Endothelial cell (in vitro differentiated cells): ENCODE data around the gene NRXN3. TPM values are rescaled to one million over a fixed set of nuclear protein-coding genes. Genes with fewer than 3 reads are reported as not detected.

Source experiments
- DNase-seq: peaks from one replicate; pipeline ENCODE4 v3.0.0; 2021; ENCODE audit warnings: low spot score
- H3K27ac Mint-ChIP-seq: one replicate; pipeline ENCODE4 v1.8.0; 2021; ENCODE audit warnings: mixed read lengths, inconsistent platforms; ENCODE audit not compliant: unreplicated experiment
- H3K27me3 Mint-ChIP-seq: one replicate; pipeline ENCODE4 v1.8.0; 2021; ENCODE audit warnings: mild to moderate bottlenecking, moderate library complexity, mixed read lengths, inconsistent platforms; ENCODE audit not compliant: unreplicated experiment
- H3K36me3 Mint-ChIP-seq: one replicate; pipeline ENCODE4 v1.8.0; 2021; ENCODE audit warnings: mild to moderate bottlenecking, low read depth, mixed read lengths, inconsistent platforms; ENCODE audit not compliant: unreplicated experiment
- H3K4me1 Mint-ChIP-seq: one replicate; pipeline ENCODE4 v1.8.0; 2021; ENCODE audit warnings: mild to moderate bottlenecking, mixed read lengths, inconsistent platforms; ENCODE audit not compliant: unreplicated experiment
- H3K4me3 Mint-ChIP-seq: one replicate; pipeline ENCODE4 v1.8.0; 2021; ENCODE audit warnings: mild to moderate bottlenecking, mixed read lengths, inconsistent platforms; ENCODE audit not compliant: unreplicated experiment
- H3K9me3 Mint-ChIP-seq: one replicate; pipeline ENCODE4 v1.8.0; 2021; ENCODE audit warnings: mixed read lengths, inconsistent platforms; ENCODE audit not compliant: unreplicated experiment
- CTCF ChIP-seq: fragments of 200-600 bp; sonication (generic); IDR thresholded peaks from one replicate; pipeline ENCODE4 v1.5.0; 2021; ENCODE audit warnings: antibody characterized with exemption; ENCODE audit not compliant: unreplicated experiment
- total RNA-seq: library from RNA; stranded (reverse); fragmentation: NEBNext Ultra II Directional; extraction: Animal tissue kit (Norgen Biotek cat#: 25700); gene quantifications from one replicate; pipeline ENCODE4 v1.2.1, GENCODE V29; 2021; ENCODE audit not compliant: unreplicated experiment

The NRXN3 gene
- total RNA-seq, 1 donor from 2014 or later, result 2.3 TPM

DNA sequence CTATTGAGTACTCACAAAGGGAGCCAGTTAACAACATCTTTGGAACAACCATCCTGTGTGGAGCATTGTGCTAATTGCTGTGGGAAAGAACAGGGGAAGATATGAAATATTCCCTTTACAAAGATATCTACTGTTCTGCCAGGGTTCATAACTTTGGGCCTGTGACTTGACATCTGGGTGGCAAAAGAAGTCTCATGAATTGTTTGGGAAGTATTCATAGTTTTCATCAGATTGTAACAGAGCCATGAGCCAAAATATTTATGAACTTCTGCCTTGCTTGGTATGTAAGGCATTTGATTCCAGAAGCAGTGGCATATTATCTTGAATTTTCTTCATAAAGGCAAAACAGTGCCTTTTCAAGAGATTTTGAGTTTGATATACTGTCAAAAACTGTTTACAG is 1224.9 kb downstream of the NRXN3 start:
- H3K27ac Mint-ChIP-seq, result no peak overlapping the region
- H3K36me3 Mint-ChIP-seq, result no peaks in the 10 kb centered on the region
- TF ChIP-seq CTCF, result no peak
- no peaks in the 10 kb centered on the region for H3K9me3 Mint-ChIP-seq
- no peaks in the 10 kb centered on the region for H3K27me3 Mint-ChIP-seq
- no peak overlapping the region for H3K4me3 Mint-ChIP-seq
- peaks cover 2% of the 10 kb centered on the region for H3K4me1 Mint-ChIP-seq
- no peak for DNase-seq

GRCh38 chr14:79404874-79405511 is 1234.8 kb downstream of the NRXN3 start:
- Mint-ChIP-seq H3K4me3 (no peak overlapping the region), H3K27me3 (no peaks in the 10 kb centered on the region), H3K36me3 (no peaks in the 10 kb centered on the region), H3K9me3 (no peaks in the 10 kb centered on the region), H3K4me1 (no peaks in the 10 kb centered on the region), H3K27ac (no peak overlapping the region)
- no peak for TF ChIP-seq CTCF
- no peak for DNase-seq

DNA sequence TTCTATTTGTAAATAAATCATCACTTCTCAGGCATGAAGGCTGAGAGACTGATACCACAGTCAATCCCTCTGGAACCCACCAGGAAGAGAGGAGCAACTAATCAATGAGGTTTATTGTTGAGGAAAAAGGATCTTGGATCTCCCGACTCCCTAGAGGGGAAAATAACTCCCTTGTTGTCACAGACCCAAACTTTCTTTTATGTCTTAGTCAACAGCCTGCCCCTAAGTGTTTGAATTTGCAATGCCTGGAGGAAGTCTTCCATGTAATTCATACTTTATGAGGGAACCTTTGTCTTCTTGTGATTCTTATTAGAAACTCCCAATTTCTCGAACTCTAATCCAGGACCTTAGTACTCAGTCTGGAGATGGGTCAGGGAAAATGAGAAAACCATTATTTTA is 1235.3 kb downstream of the NRXN3 start:
- H3K27me3 Mint-ChIP-seq, result no peaks in the 10 kb centered on the region
- no peak for TF ChIP-seq CTCF
- H3K27ac Mint-ChIP-seq, result no peak overlapping the region
- DNase-seq, result no peak
- H3K4me1 Mint-ChIP-seq, result no peaks in the 10 kb centered on the region
- no peaks in the 10 kb centered on the region for H3K36me3 Mint-ChIP-seq
- no peaks in the 10 kb centered on the region for H3K9me3 Mint-ChIP-seq
- no peak overlapping the region for H3K4me3 Mint-ChIP-seq

- Mint-ChIP-seq H3K4me1 (no peaks in the 10 kb centered on the region), H3K4me3 (no peak overlapping the region), H3K27ac (no peak overlapping the region), H3K27me3 (no peaks in the 10 kb centered on the region), H3K36me3 (no peaks in the 10 kb centered on the region), H3K9me3 (no peaks in the 10 kb centered on the region)
- DNase-seq, result no peak
- TF ChIP-seq CTCF, result no peak
Observed at GRCh38 chr14:79407572-79407971, 1237.4 kb downstream of the NRXN3 start.

GRCh38 chr14:79408696-79409095 is 1238.5 kb downstream of the NRXN3 start:
- peak; percentile 50 for TF ChIP-seq CTCF
- no peaks in the 10 kb centered on the region for H3K4me1 Mint-ChIP-seq
- H3K27me3 Mint-ChIP-seq, result no peaks in the 10 kb centered on the region
- no peak overlapping the region for H3K4me3 Mint-ChIP-seq
- no peaks in the 10 kb centered on the region for H3K9me3 Mint-ChIP-seq
- H3K36me3 Mint-ChIP-seq, result no peaks in the 10 kb centered on the region
- no peak overlapping the region for H3K27ac Mint-ChIP-seq
- no peak for DNase-seq
